HG03060 (cell line): ENCODE measurements around the gene CPPED1.

ENCODE experiments used
- ATAC-seq: cut with Tn5 transposase; IDR thresholded peaks from one replicate; pipeline ENCODE4 v1.9.1; 2021; ENCODE audit warnings: low read depth, moderate number of reproducible peaks; ENCODE audit not compliant: unreplicated experiment

CPPED1 gene

DNA sequence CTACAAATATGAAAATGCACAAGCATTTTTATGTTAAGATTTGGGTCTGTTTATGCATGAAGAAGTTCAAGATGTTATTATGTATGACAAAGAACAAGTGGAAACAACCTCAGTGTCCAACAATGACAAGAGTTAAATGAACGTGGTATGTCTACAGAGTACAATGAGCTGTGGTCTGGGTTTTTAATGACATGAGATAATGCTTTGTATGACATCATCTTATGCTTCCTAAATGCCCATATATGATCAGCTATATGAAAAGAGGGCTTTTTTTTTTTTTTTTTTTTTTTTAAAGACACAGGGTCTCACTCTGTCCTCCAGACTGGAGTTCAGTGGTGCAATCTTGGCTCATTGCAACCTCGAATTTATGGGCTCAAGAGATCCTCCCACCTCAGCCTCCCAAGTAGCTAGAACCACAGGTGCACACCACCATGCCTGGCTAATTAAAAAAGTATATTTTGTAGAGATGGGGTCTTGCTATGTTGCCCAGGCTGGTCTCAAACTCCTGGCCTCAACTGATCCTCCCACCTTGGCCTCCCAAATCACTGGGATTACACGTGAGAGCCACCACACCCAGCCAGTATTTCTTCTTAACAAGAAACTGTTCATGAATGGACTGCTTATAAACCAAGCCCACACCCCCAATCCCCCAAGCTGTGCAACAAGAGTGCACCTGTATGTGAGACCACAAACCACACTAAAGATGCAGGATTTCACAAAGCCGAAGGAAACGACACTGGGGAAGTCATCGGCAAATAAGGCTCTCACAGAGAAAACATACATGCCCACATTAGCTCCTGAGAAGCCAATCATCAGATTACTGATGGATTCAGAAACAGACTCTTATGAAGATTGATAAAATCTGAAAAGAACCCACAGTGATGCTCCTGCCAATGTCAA is 114.5 kb downstream of the CPPED1 start:
- ATAC-seq: no peak

DNA sequence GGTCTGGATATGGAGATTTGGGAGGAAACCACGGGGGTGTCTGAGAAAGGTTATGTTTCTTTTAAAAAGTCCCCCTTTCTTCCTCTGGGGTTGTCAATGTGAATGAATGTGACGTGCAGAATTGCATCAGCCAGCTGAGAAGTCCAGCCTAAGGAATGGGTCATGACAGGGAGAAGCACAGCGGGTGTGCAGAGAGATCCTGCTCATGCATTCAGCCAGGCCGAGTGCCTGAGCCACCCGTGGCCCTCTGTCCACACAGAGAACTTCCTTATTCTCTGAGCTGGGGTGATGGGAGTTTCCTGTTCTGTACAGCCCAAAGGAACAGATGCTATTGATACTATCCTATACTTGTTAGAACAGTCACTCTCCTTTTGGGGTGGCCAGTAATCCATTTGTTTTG is 117.9 kb downstream of the CPPED1 start:
- ATAC-seq: no peak

DNA sequence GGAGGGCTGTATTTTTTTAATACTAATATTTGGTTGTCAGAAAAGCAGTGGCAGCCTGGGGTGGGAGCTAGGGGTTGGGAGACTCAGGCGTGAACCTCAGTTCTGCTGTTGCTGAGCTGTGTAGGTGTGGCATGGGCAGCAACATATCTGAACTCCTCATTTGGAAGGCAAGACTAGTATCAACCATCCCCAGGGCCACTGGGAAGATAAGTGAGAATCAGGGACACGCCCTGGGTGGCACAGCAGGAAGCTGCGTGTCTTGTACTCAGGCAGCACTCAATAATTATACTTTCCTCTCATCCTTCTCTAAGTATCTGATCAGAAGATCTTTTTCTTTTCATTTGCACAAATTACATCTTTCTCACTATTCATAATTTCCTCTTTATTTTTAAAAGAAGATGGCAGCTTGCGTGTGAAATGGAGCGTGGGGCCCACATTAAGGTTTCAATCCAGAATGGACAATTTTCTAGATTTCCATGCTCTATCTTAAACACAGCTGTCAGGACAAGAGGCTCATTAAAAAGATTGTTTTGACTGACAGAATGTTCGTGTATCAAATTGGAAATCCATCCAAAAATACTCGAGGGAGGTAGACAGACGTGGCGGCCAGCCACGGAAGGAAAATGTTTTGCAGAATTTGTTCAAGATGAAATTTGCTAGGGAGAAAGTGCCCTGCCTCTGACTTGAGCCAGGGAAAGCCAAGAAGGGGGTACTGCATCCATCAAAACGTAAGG is 121.1 kb downstream of the CPPED1 start:
- ATAC-seq: no peak

DNA sequence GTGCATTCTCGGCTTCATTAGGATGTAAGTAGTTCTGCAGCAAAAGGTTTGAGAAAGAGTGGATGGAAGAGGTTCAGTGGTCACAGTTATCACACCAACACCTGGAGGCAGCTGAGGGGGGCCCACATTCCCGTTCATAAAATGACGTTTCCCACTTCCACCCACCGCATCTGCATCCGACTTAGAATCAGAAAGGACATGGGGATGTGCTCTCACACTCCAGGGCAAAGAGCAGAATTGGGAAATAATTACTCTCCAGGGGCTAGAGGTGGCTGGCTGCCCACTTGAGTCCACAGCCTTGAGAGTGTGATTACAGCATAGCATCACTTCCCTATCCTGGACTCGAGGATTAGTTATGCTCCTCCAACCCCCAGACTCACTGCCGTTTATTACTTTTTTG is 122.0 kb downstream of the CPPED1 start:
- no peak for ATAC-seq

DNA sequence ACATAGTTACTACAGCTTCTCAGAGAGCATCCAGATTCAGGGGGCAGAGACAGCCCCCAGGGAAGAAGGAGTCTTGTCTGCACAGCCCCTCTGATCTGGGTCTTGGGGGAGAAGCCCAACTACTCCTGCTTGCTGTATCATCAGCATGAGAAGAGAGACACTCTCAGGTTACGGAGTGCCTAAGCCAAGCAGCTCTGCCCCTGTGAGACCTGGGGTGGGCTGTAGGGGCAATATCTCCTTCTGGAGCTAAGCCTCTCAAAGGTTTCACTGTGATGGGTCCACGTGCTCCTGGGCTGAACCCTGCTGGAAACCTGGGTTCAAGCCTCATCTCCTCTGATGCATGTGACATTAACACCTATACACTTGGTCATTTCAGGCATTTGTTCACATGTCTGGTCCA is 123.2 kb downstream of the CPPED1 start:
- no peak for ATAC-seq

DNA sequence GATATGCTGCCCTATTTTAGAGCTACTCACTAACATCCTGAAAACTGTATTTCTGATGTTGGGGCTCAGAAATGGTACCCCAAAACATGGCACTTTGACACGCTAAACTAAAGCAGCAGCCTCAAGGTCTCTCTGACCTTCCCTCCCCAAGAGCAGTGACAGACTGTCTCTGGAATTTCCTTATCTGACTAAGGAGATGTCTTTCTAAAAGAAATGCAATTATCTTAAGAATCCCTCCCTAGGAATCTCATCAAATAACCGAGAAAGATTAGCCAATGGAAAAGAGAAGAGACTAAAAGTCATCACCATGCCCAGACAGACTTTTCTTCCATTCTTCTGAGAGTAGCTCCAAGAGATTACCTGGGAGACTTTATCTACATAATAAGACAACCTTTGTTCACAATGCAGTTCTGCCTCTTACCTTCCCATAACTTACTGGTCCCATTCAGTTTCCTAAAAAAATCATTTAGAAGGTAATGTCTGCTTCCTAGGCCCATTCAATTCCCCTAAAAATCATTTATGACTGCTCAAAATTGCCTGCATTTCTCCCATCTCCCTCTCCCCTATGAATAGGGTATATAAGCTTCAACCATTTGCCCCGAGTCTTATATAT is 123.9 kb downstream of the CPPED1 start:
- ATAC-seq: no peak

DNA sequence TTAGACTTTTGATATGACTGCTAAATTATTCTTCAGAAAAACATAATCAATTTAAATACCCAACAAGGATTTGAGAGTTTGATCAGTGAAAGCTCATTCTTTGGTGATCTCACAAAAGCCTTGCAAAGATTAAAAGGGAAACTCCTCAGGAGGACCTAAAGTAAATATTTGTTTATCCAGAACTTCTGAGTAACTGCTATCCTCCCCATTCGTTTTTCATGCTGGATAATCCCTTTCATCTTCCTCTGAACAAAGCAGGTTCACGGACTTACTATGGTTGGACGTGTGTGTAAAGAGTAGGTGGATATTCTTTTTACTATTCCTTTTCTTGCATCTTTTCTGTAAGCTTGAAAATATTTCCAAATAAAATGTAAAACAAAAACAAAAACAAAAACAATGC is 124.7 kb downstream of the CPPED1 start:
- no peak for ATAC-seq

DNA sequence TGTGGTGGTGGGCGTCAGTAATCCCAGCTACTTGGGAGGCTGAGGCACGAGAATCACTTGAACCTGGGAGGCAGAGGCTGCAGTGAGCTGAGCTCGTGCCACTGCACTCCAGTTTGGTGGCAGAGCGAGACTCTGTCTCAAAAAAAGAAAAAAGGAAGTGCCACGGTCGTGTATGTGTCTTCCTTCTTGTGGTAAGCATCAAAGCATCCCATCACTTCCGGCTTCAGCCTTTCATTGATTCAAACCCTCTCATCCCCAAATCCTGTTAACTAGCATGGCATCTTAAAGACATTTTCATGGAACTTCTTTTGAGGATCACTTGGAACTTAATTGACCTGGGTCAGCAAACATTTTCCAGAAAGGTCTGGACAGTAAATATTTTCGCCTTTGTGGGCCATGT is 126.2 kb downstream of the CPPED1 start:
- no peak for ATAC-seq

DNA sequence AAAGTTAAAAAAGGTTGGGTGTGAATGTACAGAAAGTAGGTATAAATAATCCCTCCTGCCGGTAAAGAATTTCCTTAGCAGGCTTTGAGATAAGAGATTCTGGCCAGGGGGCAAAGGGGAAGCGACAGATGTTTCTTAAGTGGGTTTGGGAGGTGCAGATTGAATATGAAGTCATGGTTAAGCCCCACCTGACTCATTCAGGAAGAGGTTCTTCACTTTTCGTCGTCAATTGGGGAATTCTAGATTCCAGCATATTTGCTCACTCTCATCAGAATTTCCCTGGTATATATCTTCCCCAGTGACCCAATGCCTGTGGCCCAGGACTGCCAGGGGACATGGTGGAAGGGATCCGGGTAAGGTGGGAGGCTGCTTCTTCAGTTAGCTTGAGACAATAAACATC is 127.8 kb downstream of the CPPED1 start:
- ATAC-seq: no peak

DNA sequence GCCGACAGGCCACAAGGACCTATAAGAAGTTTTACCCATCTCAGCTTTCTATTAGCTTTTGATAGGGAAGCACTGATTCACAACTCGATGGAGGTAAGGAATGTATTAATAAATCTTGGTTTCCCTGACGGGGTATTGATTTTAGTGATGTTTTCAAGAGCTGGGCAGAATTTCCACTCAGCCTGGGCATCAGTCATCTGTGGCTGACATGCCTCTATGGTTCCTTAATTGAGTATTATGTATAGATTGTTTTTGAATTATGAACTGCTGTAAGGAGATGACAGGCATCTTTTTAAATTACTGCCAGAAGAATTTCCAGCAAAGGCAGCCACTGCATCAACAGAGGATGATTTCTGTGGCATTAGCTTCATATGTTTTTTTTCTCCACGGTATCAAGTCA is 128.6 kb downstream of the CPPED1 start:
- no peak for ATAC-seq

DNA sequence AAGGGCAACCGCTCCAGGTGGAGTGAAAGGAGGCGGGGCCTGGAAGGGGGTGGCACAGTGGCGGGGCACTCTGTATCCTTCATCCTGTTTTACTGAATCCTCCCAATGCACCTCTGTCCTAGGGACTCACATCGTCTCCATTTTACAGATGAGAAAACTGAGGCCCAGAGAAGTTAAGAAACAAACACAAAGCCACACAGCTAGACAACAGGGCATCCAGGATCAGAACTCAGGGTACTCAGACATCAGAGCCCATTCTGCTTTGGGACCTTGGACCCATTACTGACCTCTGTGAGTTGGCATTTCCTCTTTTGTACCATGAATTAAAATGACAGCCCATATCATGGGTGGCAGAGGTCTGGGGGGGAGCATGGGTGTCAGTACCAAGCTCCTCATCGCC is 129.2 kb downstream of the CPPED1 start:
- no peak for ATAC-seq

DNA sequence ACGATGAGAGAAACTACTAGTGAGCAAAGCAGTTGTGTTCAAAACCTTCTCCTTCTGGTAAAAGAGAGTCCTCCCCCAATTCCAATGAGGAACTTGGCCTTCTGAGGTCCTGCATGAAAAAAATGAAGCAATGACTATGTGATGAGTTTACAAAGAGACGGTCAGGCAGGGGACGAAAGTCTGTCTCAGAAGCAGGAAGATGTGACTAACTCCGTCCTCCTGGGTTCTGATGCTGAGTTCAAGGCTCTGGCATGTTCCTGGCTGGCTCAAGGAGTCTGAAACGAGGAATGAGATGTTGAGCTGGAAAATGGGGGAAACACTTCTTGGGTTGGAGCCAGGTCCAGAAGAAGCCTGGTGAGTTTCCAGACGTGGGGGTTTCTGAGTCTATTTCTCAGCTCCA is 129.6 kb downstream of the CPPED1 start:
- no peak for ATAC-seq

DNA sequence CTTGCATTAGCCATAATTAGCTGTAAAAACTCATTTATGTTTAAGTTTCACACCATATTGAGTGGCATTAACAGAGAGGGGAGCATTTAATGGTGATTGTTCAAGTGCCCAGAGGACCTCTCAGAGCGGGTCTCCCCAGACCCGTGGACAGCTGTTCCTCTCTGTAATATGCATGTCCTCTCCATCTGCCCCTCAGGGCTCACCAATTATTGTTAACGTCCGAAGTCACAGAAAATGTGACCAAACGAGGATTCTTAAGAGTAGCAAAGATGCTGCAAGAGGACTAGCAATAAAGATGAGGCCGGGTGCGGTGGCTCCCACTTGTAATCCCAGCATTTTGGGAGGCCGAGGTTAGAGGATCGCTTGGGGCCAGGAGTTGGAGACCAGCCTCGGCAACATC is 130.2 kb downstream of the CPPED1 start:
- ATAC-seq: no peak

DNA sequence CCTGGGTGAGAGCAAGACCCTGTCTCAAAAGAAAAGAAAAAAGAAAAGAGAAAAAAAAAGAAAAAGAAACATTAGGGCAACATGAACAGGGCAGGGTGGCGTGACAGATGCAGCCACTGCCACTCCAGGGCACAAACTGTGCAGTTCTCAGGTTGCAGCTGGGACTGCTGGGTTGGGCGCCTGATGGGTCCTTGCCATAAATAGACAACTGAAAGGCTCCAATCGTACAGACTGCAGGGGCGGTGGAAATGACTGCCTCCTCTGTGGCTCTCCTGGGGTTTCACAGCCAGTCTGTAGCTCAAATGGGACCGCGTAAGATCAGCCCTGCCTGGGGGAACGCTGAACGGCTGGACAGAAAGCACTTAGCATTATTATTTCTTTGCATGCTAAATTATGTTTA is 130.7 kb downstream of the CPPED1 start:
- ATAC-seq: no peak

DNA sequence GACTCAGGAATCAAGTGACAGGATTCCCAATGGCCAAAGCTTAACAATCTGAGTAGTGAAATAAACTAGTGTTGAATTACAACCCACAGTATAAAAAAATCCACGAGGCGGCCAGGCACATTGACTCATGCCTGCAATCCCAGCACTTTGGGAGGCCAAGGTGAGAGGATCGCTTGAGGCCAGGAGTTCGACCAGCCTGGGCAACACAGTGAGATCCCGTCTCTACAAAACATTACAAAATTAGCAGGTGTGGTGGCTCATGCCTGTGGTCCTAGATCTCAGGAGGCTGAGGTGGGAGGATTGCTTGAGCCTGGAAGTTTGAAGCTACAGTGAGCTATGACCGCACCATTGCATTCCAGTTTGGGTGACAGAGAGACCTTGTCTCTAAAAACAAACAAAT is 133.8 kb downstream of the CPPED1 start:
- no peak for ATAC-seq

DNA sequence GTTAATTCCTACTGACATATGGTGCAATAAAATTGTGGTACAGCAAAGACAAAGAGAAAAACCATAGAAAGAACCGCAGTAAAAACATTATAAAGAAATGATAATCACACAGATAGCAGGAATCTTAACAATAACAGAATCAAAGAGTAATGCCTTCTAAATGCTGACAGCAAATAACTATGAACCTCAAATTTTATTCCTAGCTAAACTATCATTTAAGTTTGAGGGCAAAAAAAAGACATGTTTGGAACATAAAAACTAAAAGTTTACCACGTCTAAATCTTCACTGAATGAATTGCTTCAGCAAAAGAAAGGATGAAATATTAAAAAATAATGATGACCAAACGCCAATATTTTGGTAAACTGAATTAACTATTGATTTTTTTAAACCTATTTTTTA is 135.8 kb downstream of the CPPED1 start:
- no peak for ATAC-seq

DNA sequence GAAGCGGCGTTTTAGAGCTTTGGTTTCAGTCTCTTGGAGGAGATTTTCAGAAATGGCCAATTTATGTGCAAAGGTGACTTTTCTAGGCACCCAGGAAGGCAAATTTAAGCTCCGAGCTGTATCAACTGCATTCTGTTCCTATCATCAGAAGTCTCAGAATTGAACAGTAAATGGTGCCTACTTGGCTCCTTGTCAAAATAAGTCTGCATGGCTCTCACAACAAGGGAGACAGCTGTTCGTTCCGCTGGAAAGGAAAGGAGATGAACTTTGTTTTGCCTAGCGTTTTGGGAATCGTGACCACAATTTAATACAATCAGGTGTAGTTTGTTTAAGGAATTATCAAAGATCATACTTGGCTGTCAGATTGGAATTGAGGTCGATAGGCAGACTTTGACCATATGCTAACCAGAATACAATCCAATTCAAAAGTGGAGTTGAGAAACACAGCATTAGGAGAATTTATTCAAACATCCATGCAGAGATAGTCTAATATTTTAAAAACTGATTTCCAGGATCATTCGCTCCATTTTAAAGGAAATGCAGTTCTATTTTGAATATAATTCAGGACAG is 139.4 kb downstream of the CPPED1 start:
- no peak for ATAC-seq

DNA sequence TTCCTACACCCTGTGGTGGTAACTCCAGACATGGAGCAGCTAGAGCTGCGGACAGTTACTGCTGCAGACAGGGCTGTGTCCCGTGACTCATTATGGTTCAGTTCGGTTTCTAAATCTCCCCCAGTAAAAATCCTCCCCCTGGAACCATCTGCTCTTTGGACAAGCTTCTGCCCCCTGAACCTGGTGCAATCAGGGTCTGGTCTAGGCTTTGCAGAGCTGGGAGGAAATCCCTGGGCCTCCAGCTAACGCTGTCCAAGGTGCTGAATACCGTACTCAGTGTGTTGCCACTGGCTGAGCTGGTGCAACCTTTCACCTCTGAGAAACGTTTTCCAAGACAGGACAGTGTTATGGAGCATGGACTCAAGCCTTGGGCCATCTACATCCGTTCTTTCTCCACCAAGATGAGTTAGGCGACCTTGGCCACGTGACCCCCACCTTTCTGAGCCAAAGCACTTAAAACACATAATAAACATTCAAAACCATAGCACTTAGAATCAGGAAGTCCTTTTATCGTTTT is 142.0 kb downstream of the CPPED1 start:
- no peak for ATAC-seq

DNA sequence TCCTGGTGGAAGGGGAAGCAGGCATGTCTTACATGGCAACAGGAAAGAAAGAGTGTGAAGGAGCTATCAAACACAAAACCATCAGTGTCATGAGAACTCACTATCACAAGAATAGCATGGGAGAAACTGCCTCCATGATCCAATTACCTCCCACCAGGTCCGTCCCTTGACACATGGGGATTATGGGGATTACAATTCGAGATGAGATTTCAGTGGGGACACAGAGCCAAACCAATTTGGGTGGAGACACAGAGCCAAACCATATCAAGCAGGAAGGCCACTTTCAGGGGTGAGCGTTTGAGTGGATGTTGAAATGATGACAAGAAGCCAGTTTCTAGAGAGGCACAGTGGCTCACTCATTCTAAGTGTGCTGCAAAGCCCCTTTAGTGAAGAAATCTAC is 143.8 kb downstream of the CPPED1 start:
- no peak for ATAC-seq

DNA sequence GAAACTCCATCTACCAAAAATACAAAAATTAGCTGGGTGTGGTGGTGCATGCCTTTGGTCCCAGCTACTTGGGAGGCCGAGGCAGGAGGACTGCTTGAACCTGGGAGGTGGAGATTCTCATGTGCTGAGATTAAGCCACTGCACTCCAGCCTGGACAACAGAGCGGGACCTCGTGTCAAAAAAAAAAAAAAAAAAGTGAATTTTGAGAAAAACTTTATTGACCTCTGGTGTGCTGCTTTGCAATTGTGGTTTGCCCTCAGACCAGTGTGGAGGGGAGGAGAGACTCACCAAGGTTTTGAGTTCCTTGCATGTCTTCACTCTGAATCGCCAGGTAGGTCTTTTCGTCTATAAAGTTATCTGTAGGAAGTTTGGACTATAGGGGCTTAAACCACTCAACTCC is 145.2 kb downstream of the CPPED1 start:
- ATAC-seq: no peak

DNA sequence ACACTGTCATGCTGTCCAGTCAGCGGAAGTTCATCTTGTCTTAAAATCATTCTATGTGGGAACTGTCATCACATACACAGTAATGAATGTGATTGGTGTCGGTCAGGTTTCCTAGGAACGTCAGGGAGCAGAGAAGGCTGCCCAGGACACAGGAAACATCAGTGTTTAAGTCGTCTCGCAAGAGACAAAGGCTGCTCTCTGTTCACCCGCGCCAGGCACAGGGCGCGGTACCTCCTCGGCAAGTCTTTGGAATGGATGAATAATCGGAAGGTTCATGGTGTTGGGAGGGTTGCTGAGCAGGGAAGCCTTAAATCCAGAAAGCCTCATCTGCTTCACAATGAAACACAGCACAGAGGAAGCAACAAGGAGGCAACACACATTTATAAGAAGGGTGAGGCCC is 148.2 kb downstream of the CPPED1 start:
- ATAC-seq: no peak
